ENCODE data around the gene MET. TPM values are rescaled to one million over a fixed set of nuclear protein-coding genes. Genes with fewer than 3 reads are reported as not detected.

The MET gene
- total and polyA plus RNA-seq, 10 of the 15 experiments (the other 5 are each of a cell fraction or from before 2014, with no cell fraction given): 0.01 to 0.21 TPM; not detected in 8

GRCh38 chr7:116698930-116699721 is 27.1 kb downstream of the MET start:
- TF ChIP-seq CREM (IDR thresholded peaks at IDR 0.05; ENCODE audit: low read depth) (no peak), ZBTB4 (CRISPR knock-in tag; IDR thresholded peaks at IDR 0.05) (no peak), IRF3 (IDR thresholded peaks at IDR 0.05) (no peak), IRF5 (IDR thresholded peaks at IDR 0.05; ENCODE audit: borderline replicate concordance) (no peak)
- intact Hi-C loops (cut with micrococcal nuclease; ENCODE audit: unreplicated experiment) (no loop called here), in situ Hi-C loops (cut with MboI) (no loop called here)
- RAD21 ChIA-PET (ENCODE audit: unreplicated experiment): no interaction called here
- no TSS peak for BruUV-seq (replicated peaks)
- Histone ChIP-seq H3K36me3 (ENCODE audit: control insufficient read depth in 2 of 2, insufficient read depth in 2 of 2, low read length in 1 of 2) (no peaks in the 10 kb centered on the region), H3K9ac (ENCODE audit: control insufficient read depth, insufficient read depth, low read length) (no peak overlapping the region), H3K27ac (ENCODE audit: control insufficient read depth, insufficient read depth) (no peak overlapping the region), H3K4me2 (ENCODE audit: control insufficient read depth, insufficient read depth) (no peak overlapping the region), H3K79me2 (ENCODE audit: control insufficient read depth, insufficient read depth, low read length) (no peaks in the 10 kb centered on the region), H3K9me3 (replicated peaks; ENCODE audit: control insufficient read depth, insufficient read depth, low read length) (no peaks in the 10 kb centered on the region), H3K4me1 (ENCODE audit: control insufficient read depth, insufficient read depth, low read length) (no peaks in the 10 kb centered on the region), H2AFZ (ENCODE audit: control insufficient read depth, low read depth, low read length) (no peak overlapping the region), H3K4me3 (no peak overlapping the region), H3K27me3 (replicated peaks in 1 of 2; ENCODE audit: control insufficient read depth in 2 of 2, insufficient read depth in 2 of 2, low read length in 1 of 2) (peaks cover 0 to 5% of the 10 kb centered on the region in 2 experiments; a peak in 3 of 4 replicates), H4K20me1 (ENCODE audit: control insufficient read depth, insufficient read depth) (no peaks in the 10 kb centered on the region)
- SMC1A ChIA-PET (ENCODE audit: uncharacterized antibody, unreplicated experiment): no interaction called here
- 58% methylated on average over 12 of the region's 12 CpGs for whole genome bisulfite sequencing (ENCODE audit: insufficient coverage, insufficient replicate concordance, low lambda C conversion rate, missing lambda C conversion rate)
- CTCF ChIA-PET: no interaction called here
- POLR2A ChIA-PET: no interaction called here
- FAIRE-seq: no peak
- ATAC-seq: no peak
- DNase-seq (ENCODE audit: low read depth, low spot score): no peak
